Measurements from ENCODE around the gene PCP4L1. TPM values are rescaled to one million over a fixed set of nuclear protein-coding genes. Genes with fewer than 3 reads are reported as not detected.
"Not testable (repeated sequence)": the region's sequence is repeated elsewhere in the genome, so short reads cannot be mapped to it uniquely, and the experiment has no call there.

PCP4L1 gene
- total RNA-seq, 4 donors from 2014 or later = 6.9 to 52.7 (median 9.6) TPM

- no peak for DNase-seq
- intact Hi-C loops (cut with DNase I) = no loop called here
- Histone ChIP-seq H3K27ac (no peak within 1 kb of the TSS), H3K4me3 (no peak within 1 kb of the TSS), H3K4me1 (no peaks in the 10 kb centered on the region), H3K27me3 (no peaks in the 10 kb centered on the region), H3K36me3 (no peaks in the 10 kb centered on the region), H3K9me3 (no peaks in the 10 kb centered on the region)
- WGBS, 2 donors = 58 to 62% methylated on average over 2 to 4 of the region's 4 CpGs
- no peak for TF ChIP-seq POLR2A (IDR thresholded peaks at IDR 0.05)
- no peak for TF ChIP-seq CTCF (IDR thresholded peaks at IDR 0.05)
These were observed 20.5 kb upstream of the PCP4L1 start, which contains the start of gene NR1I3 for GRCh38 chr1:161238039-161238473. TSS of gene NR1I3 (minus strand) at chr1:161238203. CDS start at chr1:161236565, 1,638 bp downstream.

GRCh38 chr1:161241682-161242081 is 16.9 kb upstream of the PCP4L1 start:
- no peaks in the 10 kb centered on the region for H3K27me3 ChIP-seq
- WGBS, 2 donors = 67 to 82% methylated on average over 1 to 3 of the region's 3 CpGs
- TF ChIP-seq POLR2A (IDR thresholded peaks at IDR 0.05) (no peak), CTCF (IDR thresholded peaks at IDR 0.05) (no peak)
- no peak for DNase-seq
- peaks cover 0 to 13% (median 7%) of the 10 kb centered on the region in 3 donors for H3K4me1 ChIP-seq
- H3K27ac ChIP-seq = no peak overlapping the region
- no peaks in the 10 kb centered on the region for H3K9me3 ChIP-seq
- H3K36me3 ChIP-seq = no peaks in the 10 kb centered on the region
- intact Hi-C loops (cut with DNase I) = no loop called here
- H3K4me3 ChIP-seq = no peak overlapping the region

GRCh38 chr1:161242313-161242712 is 16.2 kb upstream of the PCP4L1 start:
- Histone ChIP-seq H3K27me3 (no peaks in the 10 kb centered on the region), H3K4me3 (no peak overlapping the region), H3K36me3 (no peaks in the 10 kb centered on the region), H3K4me1 (peaks cover 0 to 13% (median 7%) of the 10 kb centered on the region in 3 donors), H3K9me3 (no peaks in the 10 kb centered on the region), H3K27ac (no peak overlapping the region)
- intact Hi-C loops (cut with DNase I) = no loop called here
- no peak for DNase-seq
- TF ChIP-seq POLR2A (IDR thresholded peaks at IDR 0.05) = no peak
- TF ChIP-seq CTCF (IDR thresholded peaks at IDR 0.05) = no peak
- WGBS, 2 donors = 62 to 69% methylated on average over 2 of the region's 2 CpGs

GRCh38 chr1:161244888-161245287 is 13.7 kb upstream of the PCP4L1 start:
- no peaks in the 10 kb centered on the region for H3K9me3 ChIP-seq
- H3K36me3 ChIP-seq = no peaks in the 10 kb centered on the region
- H3K4me3 ChIP-seq = no peak overlapping the region
- intact Hi-C loops (cut with DNase I) = no loop called here
- H3K4me1 ChIP-seq = peaks cover 0 to 13% (median 7%) of the 10 kb centered on the region in 3 donors
- peak overlapping the region in 3 of 4 donors; percentile 46 to 57 (median 57) for H3K27ac ChIP-seq
- DNase-seq = no peak
- 43 to 44% methylated on average over 4 of the region's 4 CpGs for WGBS, 2 donors
- TF ChIP-seq POLR2A (IDR thresholded peaks at IDR 0.05) (no peak), CTCF (IDR thresholded peaks at IDR 0.05) (no peak)
- no peaks in the 10 kb centered on the region for H3K27me3 ChIP-seq

- H3K36me3 ChIP-seq; H3K4me1 ChIP-seq; DNase-seq; intact Hi-C loops (cut with DNase I); H3K27me3 ChIP-seq; H3K9me3 ChIP-seq; H3K4me3 ChIP-seq; H3K27ac ChIP-seq: not testable (repeated sequence)
- WGBS, 2 donors = 78 to 81% methylated on average over 3 to 5 of the region's 5 CpGs
These were observed 8.4 kb upstream of the PCP4L1 start for GRCh38 chr1:161250100-161250499.

GRCh38 chr1:161250829-161251228 is 7.7 kb upstream of the PCP4L1 start:
- TF ChIP-seq POLR2A (IDR thresholded peaks at IDR 0.05) (no peak), CTCF (IDR thresholded peaks at IDR 0.05) (no peak)
- Histone ChIP-seq H3K9me3 (no peaks in the 10 kb centered on the region), H3K4me1 (peaks cover 0 to 10% (median 0%) of the 10 kb centered on the region in 3 donors), H3K4me3 (no peak overlapping the region), H3K27ac (no peak overlapping the region), H3K27me3 (no peaks in the 10 kb centered on the region), H3K36me3 (no peaks in the 10 kb centered on the region)
- no peak for DNase-seq
- intact Hi-C loops (cut with DNase I) = no loop called here
- WGBS, 2 donors = 71 to 73% methylated on average over 7 of the region's 7 CpGs
